ENCODE results near the gene PFDN2. TPM values are rescaled to one million over a fixed set of nuclear protein-coding genes. Genes with fewer than 3 reads are reported as not detected.
A peak's percentile ranks its signal among the peaks of the same experiment; 100 is the strongest.

Gene PFDN2
- total and polyA plus RNA-seq, 10 of the 15 experiments (the other 5 are each of a cell fraction or from before 2014, with no cell fraction given) = 30.0 to 141 (median 80.5) TPM

DNA sequence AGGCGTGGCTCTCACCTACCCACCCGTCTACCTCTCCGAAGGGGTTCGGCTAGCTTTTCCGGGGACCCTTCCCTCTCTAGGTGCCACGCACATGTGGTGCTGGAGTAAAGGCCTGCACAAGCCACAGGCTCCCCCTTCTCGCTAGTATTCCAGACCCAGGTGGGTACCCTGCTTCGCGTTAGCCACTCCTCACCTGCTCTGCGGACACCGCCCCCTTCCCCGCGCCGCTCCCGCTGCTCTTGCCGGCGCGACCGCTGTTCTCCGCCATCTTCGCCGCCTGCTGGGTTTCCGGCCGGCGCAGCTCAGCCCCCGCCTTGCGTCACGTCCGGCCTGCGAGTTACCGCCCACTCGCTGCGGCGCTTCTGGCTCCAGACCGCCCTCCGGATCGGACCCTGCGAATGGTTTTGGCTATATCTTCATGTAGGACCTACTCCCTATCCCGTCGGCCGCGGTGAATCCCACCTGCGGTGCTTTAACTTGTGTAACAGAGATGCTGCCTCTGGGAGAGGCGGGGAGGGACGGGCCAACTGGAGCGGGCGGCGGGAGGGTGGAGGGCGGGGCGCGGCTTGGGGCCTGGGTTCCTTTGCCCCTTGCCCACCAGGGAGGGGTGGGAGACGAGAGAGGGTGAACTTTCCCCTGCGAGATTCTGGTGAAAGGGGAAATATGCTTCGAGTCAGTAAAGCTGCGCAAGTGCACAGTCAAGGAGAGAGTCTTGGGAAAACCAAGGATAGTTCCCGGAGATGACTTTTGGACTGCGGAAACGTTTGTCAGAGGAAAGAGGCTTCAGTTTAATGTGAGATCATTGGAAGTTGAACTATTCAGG, at the start of gene PFDN2, which contains the start of gene NIT1 (continued):
- TF ChIP-seq, protein P1, sequence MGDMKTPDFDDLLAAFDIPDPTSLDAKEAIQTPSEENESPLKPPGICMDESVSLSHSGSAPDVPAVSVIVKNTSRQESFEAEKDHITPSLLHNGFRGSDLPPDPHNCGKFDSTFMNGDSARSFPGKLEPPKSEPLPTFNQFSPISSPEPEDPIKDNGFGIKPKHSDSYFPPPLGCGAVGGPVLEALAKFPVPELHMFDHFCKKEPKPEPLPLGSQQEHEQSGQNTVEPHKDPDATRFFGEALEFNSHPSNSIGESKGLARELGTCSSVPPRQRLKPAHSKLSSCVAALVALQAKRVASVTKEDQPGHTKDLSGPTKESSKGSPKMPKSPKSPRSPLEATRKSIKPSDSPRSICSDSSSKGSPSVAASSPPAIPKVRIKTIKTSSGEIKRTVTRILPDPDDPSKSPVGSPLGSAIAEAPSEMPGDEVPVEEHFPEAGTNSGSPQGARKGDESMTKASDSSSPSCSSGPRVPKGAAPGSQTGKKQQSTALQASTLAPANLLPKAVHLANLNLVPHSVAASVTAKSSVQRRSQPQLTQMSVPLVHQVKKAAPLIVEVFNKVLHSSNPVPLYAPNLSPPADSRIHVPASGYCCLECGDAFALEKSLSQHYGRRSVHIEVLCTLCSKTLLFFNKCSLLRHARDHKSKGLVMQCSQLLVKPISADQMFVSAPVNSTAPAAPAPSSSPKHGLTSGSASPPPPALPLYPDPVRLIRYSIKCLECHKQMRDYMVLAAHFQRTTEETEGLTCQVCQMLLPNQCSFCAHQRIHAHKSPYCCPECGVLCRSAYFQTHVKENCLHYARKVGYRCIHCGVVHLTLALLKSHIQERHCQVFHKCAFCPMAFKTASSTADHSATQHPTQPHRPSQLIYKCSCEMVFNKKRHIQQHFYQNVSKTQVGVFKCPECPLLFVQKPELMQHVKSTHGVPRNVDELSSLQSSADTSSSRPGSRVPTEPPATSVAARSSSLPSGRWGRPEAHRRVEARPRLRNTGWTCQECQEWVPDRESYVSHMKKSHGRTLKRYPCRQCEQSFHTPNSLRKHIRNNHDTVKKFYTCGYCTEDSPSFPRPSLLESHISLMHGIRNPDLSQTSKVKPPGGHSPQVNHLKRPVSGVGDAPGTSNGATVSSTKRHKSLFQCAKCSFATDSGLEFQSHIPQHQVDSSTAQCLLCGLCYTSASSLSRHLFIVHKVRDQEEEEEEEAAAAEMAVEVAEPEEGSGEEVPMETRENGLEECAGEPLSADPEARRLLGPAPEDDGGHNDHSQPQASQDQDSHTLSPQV (IDR thresholded peaks at IDR 0.05) = no peak
- TF ChIP-seq TBL1XR1 (IDR thresholded peaks at IDR 0.05; ENCODE audit: low read depth, low read length) (peak; percentile 49; the same call in 1 of the 2 replicates), ZNF274 (IDR thresholded peaks at IDR 0.05; ENCODE audit: insufficient read depth, insufficient read length) (no peak), RUNX3 (IDR thresholded peaks at IDR 0.05; ENCODE audit: low read length) (peak; percentile 24), CHD1 (IDR thresholded peaks at IDR 0.05; ENCODE audit: low read depth, low read length) (no peak), POLR2AphosphoS5 (IDR thresholded peaks at IDR 0.05; ENCODE audit: low read length) (peak; percentile 92), BMI1 (IDR thresholded peaks at IDR 0.05; ENCODE audit: borderline replicate concordance) (no peak), SP1 (IDR thresholded peaks at IDR 0.05; ENCODE audit: low read depth, low read length) (no peak), CBX5 (IDR thresholded peaks at IDR 0.05; ENCODE audit: low read depth) (no peak)
- TF ChIP-seq, protein P2, sequence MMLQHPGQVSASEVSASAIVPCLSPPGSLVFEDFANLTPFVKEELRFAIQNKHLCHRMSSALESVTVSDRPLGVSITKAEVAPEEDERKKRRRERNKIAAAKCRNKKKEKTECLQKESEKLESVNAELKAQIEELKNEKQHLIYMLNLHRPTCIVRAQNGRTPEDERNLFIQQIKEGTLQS (IDR thresholded peaks at IDR 0.05; ENCODE audit: borderline replicate concordance, extremely low read depth, low read depth, low read length) = no peak
- TF ChIP-seq, protein P3, sequence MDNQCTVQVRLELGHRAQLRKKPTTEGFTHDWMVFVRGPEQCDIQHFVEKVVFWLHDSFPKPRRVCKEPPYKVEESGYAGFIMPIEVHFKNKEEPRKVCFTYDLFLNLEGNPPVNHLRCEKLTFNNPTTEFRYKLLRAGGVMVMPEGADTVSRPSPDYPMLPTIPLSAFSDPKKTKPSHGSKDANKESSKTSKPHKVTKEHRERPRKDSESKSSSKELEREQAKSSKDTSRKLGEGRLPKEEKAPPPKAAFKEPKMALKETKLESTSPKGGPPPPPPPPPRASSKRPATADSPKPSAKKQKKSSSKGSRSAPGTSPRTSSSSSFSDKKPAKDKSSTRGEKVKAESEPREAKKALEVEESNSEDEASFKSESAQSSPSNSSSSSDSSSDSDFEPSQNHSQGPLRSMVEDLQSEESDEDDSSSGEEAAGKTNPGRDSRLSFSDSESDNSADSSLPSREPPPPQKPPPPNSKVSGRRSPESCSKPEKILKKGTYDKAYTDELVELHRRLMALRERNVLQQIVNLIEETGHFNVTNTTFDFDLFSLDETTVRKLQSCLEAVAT (IDR thresholded peaks at IDR 0.05) = peak; percentile 33; the same call in 1 of the 2 replicates
- TF ChIP-seq, protein P4, sequence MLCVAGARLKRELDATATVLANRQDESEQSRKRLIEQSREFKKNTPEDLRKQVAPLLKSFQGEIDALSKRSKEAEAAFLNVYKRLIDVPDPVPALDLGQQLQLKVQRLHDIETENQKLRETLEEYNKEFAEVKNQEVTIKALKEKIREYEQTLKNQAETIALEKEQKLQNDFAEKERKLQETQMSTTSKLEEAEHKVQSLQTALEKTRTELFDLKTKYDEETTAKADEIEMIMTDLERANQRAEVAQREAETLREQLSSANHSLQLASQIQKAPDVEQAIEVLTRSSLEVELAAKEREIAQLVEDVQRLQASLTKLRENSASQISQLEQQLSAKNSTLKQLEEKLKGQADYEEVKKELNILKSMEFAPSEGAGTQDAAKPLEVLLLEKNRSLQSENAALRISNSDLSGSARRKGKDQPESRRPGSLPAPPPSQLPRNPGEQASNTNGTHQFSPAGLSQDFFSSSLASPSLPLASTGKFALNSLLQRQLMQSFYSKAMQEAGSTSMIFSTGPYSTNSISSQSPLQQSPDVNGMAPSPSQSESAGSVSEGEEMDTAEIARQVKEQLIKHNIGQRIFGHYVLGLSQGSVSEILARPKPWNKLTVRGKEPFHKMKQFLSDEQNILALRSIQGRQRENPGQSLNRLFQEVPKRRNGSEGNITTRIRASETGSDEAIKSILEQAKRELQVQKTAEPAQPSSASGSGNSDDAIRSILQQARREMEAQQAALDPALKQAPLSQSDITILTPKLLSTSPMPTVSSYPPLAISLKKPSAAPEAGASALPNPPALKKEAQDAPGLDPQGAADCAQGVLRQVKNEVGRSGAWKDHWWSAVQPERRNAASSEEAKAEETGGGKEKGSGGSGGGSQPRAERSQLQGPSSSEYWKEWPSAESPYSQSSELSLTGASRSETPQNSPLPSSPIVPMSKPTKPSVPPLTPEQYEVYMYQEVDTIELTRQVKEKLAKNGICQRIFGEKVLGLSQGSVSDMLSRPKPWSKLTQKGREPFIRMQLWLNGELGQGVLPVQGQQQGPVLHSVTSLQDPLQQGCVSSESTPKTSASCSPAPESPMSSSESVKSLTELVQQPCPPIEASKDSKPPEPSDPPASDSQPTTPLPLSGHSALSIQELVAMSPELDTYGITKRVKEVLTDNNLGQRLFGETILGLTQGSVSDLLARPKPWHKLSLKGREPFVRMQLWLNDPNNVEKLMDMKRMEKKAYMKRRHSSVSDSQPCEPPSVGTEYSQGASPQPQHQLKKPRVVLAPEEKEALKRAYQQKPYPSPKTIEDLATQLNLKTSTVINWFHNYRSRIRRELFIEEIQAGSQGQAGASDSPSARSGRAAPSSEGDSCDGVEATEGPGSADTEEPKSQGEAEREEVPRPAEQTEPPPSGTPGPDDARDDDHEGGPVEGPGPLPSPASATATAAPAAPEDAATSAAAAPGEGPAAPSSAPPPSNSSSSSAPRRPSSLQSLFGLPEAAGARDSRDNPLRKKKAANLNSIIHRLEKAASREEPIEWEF (IDR thresholded peaks at IDR 0.05; ENCODE audit: insufficient replicate concordance, low read depth, low read length) = no peak
- TF ChIP-seq, protein P5, sequence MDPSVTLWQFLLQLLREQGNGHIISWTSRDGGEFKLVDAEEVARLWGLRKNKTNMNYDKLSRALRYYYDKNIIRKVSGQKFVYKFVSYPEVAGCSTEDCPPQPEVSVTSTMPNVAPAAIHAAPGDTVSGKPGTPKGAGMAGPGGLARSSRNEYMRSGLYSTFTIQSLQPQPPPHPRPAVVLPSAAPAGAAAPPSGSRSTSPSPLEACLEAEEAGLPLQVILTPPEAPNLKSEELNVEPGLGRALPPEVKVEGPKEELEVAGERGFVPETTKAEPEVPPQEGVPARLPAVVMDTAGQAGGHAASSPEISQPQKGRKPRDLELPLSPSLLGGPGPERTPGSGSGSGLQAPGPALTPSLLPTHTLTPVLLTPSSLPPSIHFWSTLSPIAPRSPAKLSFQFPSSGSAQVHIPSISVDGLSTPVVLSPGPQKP (IDR thresholded peaks at IDR 0.05; ENCODE audit: low read depth, low read length) = no peak; the same call in 1 of the 2 replicates
- TF ChIP-seq, protein P6, sequence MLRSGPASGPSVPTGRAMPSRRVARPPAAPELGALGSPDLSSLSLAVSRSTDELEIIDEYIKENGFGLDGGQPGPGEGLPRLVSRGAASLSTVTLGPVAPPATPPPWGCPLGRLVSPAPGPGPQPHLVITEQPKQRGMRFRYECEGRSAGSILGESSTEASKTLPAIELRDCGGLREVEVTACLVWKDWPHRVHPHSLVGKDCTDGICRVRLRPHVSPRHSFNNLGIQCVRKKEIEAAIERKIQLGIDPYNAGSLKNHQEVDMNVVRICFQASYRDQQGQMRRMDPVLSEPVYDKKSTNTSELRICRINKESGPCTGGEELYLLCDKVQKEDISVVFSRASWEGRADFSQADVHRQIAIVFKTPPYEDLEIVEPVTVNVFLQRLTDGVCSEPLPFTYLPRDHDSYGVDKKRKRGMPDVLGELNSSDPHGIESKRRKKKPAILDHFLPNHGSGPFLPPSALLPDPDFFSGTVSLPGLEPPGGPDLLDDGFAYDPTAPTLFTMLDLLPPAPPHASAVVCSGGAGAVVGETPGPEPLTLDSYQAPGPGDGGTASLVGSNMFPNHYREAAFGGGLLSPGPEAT (IDR thresholded peaks at IDR 0.05; ENCODE audit: low read depth) = 0 out of 2 replicates have a peak, but pooled peaks have one; percentile 74
